Measurements from ENCODE around the gene CUX1. TPM values are rescaled to one million over a fixed set of nuclear protein-coding genes. Genes with fewer than 3 reads are reported as not detected.

The CUX1 gene
- total and polyA plus RNA-seq, 2 of the 13 experiments (the other 11 are each of a cell fraction or from before 2014, with no cell fraction given), result 13.7 to 14.9 TPM

DNA sequence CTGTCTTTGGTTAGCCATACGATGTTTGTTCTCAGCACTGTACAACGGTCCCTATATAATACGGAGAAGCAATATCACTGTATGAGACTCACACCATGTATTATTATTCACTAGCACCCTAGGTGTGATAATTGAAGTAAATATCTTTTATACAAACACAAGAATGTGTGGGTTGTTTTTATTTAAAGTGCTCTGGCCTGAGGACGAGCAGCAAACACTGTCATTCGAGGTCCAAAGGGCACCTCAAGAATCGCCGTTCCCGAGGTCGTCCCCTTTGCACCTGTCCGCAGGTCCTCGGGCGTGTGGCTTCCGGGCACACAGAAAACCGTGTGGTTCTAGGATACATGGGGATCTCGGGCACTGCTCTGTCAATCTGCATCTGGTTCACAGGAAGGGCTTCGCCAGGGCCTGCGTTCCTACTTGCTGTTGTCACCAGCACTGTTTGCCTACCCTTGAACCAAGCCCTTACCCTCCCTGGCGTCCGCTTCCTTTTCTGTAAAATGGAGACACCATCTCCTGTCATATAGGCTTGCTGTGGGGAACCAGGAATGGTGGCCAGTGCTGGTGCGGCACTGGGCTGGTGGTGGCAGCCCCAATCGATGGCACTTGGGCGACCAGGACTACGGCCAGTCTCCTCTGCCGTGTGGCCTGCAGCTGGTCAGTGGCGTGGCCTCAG, 440.8 kb downstream of the CUX1 start (continued):
- TF ChIP-seq BORCS8-MEF2B (CRISPR knock-in tag; IDR thresholded peaks at IDR 0.05) (peak; percentile 38; the same call in 1 of the 2 replicates), SIN3B (IDR thresholded peaks at IDR 0.05; ENCODE audit: low read length) (no peak), HNRNPK (IDR thresholded peaks at IDR 0.05; ENCODE audit: low read depth, low read length, poor library complexity, severe bottlenecking) (no peak), ZSCAN22 (CRISPR knock-in tag; IDR thresholded peaks at IDR 0.05) (no peak), POLR2A (IDR thresholded peaks at IDR 0.05; ENCODE audit: insufficient read depth in 1 of 2, low read depth in 2 of 2, low read length in 2 of 2) (peak; percentile 22 to 57; a peak in 2 of 4 replicates), JUN (CRISPR knock-in tag; IDR thresholded peaks at IDR 0.05) (peak; percentile 90), KLF12 (CRISPR knock-in tag; IDR thresholded peaks at IDR 0.05; ENCODE audit: borderline replicate concordance) (0 out of 2 replicates have a peak, but pooled peaks have one; percentile 72), MED8 (CRISPR knock-in tag; IDR thresholded peaks at IDR 0.05; ENCODE audit: insufficient replicate concordance) (peak; percentile 73), CHD4 (IDR thresholded peaks at IDR 0.05; ENCODE audit: borderline replicate concordance, low read length) (peak; percentile 67; the same call in 1 of the 2 replicates), MAFF (IDR thresholded peaks at IDR 0.05; ENCODE audit: low read depth, low read length) (no peak), ZSCAN25 (CRISPR knock-in tag; IDR thresholded peaks at IDR 0.05) (no peak), IRF2 (CRISPR knock-in tag; IDR thresholded peaks at IDR 0.05) (peak; percentile 93), NBN (conservative IDR thresholded peaks at IDR 0.05) (no peak)
- TF ChIP-seq, protein P1, sequence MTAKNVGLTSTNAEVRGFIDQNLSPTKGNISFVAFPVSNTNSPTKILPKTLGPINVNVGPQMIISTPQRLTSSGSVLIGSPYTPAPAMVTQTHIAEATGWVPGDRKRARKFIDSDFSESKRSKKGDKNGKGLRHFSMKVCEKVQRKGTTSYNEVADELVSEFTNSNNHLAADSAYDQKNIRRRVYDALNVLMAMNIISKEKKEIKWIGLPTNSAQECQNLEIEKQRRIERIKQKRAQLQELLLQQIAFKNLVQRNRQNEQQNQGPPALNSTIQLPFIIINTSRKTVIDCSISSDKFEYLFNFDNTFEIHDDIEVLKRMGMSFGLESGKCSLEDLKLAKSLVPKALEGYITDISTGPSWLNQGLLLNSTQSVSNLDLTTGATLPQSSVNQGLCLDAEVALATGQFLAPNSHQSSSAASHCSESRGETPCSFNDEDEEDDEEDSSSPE (CRISPR knock-in tag; IDR thresholded peaks at IDR 0.05), result peak; percentile 69
- TF ChIP-seq, protein P2, sequence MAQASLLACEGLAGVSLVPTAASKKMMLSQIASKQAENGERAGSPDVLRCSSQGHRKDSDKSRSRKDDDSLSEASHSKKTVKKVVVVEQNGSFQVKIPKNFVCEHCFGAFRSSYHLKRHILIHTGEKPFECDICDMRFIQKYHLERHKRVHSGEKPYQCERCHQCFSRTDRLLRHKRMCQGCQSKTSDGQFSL (CRISPR knock-in tag; IDR thresholded peaks at IDR 0.05), result peak; percentile 65; the same call in 1 of the 2 replicates
- TF ChIP-seq, protein P3, sequence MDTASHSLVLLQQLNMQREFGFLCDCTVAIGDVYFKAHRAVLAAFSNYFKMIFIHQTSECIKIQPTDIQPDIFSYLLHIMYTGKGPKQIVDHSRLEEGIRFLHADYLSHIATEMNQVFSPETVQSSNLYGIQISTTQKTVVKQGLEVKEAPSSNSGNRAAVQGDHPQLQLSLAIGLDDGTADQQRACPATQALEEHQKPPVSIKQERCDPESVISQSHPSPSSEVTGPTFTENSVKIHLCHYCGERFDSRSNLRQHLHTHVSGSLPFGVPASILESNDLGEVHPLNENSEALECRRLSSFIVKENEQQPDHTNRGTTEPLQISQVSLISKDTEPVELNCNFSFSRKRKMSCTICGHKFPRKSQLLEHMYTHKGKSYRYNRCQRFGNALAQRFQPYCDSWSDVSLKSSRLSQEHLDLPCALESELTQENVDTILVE (CRISPR knock-in tag; IDR thresholded peaks at IDR 0.05), result peak; percentile 84
- TF ChIP-seq, protein P4, sequence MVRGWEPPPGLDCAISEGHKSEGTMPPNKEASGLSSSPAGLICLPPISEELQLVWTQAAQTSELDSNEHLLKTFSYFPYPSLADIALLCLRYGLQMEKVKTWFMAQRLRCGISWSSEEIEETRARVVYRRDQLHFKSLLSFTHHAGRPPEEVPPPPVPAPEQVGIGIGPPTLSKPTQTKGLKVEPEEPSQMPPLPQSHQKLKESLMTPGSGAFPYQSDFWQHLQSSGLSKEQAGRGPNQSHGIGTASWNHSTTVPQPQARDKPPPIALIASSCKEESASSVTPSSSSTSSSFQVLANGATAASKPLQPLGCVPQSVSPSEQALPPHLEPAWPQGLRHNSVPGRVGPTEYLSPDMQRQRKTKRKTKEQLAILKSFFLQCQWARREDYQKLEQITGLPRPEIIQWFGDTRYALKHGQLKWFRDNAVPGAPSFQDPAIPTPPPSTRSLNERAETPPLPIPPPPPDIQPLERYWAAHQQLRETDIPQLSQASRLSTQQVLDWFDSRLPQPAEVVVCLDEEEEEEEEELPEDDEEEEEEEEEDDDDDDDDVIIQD (CRISPR knock-in tag; IDR thresholded peaks at IDR 0.05; ENCODE audit: low read depth), result peak; percentile 97
- TF ChIP-seq, protein P5, sequence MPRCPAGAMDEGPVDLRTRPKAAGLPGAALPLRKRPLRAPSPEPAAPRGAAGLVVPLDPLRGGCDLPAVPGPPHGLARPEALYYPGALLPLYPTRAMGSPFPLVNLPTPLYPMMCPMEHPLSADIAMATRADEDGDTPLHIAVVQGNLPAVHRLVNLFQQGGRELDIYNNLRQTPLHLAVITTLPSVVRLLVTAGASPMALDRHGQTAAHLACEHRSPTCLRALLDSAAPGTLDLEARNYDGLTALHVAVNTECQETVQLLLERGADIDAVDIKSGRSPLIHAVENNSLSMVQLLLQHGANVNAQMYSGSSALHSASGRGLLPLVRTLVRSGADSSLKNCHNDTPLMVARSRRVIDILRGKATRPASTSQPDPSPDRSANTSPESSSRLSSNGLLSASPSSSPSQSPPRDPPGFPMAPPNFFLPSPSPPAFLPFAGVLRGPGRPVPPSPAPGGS (CRISPR knock-in tag; IDR thresholded peaks at IDR 0.05), result peak; percentile 54; the same call in 1 of the 2 replicates
- TF ChIP-seq, protein P6, sequence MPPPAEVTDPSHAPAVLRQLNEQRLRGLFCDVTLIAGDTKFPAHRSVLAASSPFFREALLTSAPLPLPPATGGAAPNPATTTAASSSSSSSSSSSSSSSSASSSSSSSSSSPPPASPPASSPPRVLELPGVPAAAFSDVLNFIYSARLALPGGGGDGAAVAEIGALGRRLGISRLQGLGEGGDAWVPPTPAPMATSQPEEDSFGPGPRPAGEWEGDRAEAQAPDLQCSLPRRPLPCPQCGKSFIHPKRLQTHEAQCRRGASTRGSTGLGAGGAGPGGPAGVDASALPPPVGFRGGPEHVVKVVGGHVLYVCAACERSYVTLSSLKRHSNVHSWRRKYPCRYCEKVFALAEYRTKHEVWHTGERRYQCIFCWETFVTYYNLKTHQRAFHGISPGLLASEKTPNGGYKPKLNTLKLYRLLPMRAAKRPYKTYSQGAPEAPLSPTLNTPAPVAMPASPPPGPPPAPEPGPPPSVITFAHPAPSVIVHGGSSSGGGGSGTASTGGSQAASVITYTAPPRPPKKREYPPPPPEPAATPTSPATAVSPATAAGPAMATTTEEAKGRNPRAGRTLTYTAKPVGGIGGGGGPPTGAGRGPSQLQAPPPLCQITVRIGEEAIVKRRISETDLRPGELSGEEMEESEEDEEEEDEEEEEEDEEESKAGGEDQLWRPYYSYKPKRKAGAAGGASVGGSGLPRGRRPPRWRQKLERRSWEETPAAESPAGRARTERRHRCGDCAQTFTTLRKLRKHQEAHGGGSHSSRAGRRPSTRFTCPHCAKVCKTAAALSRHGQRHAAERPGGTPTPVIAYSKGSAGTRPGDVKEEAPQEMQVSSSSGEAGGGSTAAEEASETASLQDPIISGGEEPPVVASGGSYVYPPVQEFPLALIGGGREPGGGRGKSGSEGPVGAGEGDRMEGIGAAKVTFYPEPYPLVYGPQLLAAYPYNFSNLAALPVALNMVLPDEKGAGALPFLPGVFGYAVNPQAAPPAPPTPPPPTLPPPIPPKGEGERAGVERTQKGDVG (CRISPR knock-in tag; IDR thresholded peaks at IDR 0.05; ENCODE audit: borderline replicate concordance), result peak; percentile 96
- TF ChIP-seq, protein P7, sequence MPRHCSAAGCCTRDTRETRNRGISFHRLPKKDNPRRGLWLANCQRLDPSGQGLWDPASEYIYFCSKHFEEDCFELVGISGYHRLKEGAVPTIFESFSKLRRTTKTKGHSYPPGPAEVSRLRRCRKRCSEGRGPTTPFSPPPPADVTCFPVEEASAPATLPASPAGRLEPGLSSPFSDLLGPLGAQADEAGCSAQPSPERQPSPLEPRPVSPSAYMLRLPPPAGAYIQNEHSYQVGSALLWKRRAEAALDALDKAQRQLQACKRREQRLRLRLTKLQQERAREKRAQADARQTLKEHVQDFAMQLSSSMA (CRISPR knock-in tag; IDR thresholded peaks at IDR 0.05), result 0 out of 2 replicates have a peak, but pooled peaks have one; percentile 58
